CD4-positive, alpha-beta memory T cell (primary cell): Measurements from ENCODE around the gene GMDS. TPM values are rescaled to one million over a fixed set of nuclear protein-coding genes. Genes with fewer than 3 reads are reported as not detected.

Experiments used
- CTCF ChIA-PET: fragments of 350-600 bp; sonication (Branson Sonifier 250); formaldehyde crosslinking; loops from one replicate; lab custom pipeline; 2021; ENCODE audit warnings: inconsistent platforms; ENCODE audit not compliant: partially characterized antibody; lab: Charles Lee
- POLR2A ChIA-PET: fragments of 350-600 bp; sonication (Branson Sonifier 250); formaldehyde crosslinking; loops from one replicate; lab custom pipeline; 2021; ENCODE audit not compliant: partially characterized antibody; lab: Charles Lee
- DNase-seq, 5 donors: peaks; one replicate each; pipeline versions ENCODE4 v3.0.0 to v3.0.0-alpha.2; 2020 to 2022; ENCODE audit warnings: mixed read lengths in 1 of 5
- H3K27ac ChIP-seq: one replicate; pipeline ENCODE4 v1.7.0; 2013; ENCODE audit warnings: low read depth, low read length
- H3K27me3 ChIP-seq: 2 replicates; pipeline ENCODE4 v1.7.0; 2013; ENCODE audit warnings: mild to moderate bottlenecking, low read length, moderate library complexity; ENCODE audit not compliant: insufficient read depth
- H3K36me3 ChIP-seq: 2 replicates; pipeline ENCODE4 v1.7.0; 2013; ENCODE audit warnings: mild to moderate bottlenecking, low read length, moderate library complexity; ENCODE audit not compliant: insufficient read depth
- H3K4me1 ChIP-seq: 2 replicates; pipeline ENCODE4 v1.7.0; 2013; ENCODE audit warnings: mild to moderate bottlenecking, low read length, moderate library complexity; ENCODE audit not compliant: insufficient read depth
- H3K4me3 ChIP-seq, 2 donors: one replicate each; pipeline ENCODE4 v1.7.0; 2013; ENCODE audit warnings: low read length in 2 of 2, mild to moderate bottlenecking in 1 of 2
- H3K9me3 ChIP-seq, 2 donors: one replicate each; pipeline ENCODE4 v1.7.0; 2013; ENCODE audit warnings: low read length in 2 of 2, control low read depth in 1 of 2; ENCODE audit not compliant: control insufficient read depth in 1 of 2
- H3K27ac Mint-ChIP-seq, 7 donors: one replicate each; pipeline ENCODE4 v1.8.0; 2020 to 2021; ENCODE audit warnings: mixed read lengths in 7 of 7, mild to moderate bottlenecking in 6 of 7, inconsistent platforms in 3 of 7, moderate library complexity in 3 of 7
- H3K27me3 Mint-ChIP-seq, 2 donors: one replicate each; pipeline ENCODE4 v1.8.0; 2020 to 2021; ENCODE audit warnings: mixed read lengths in 2 of 2
- H3K36me3 Mint-ChIP-seq, 2 donors: one replicate each; pipeline ENCODE4 v1.8.0; 2020 to 2021; ENCODE audit warnings: mixed read lengths in 2 of 2, inconsistent platforms in 1 of 2, mild to moderate bottlenecking in 1 of 2
- H3K4me1 Mint-ChIP-seq, 4 donors: one replicate each; pipeline ENCODE4 v1.8.0; 2020 to 2021; ENCODE audit warnings: mixed read lengths in 4 of 4, mild to moderate bottlenecking in 1 of 4
- H3K4me3 Mint-ChIP-seq, 8 donors: one replicate each; pipeline ENCODE4 v1.8.0; 2020 to 2021; ENCODE audit warnings: mixed read lengths in 8 of 8, mild to moderate bottlenecking in 7 of 8, moderate library complexity in 6 of 8, inconsistent platforms in 3 of 8
- H3K9me3 Mint-ChIP-seq, 8 donors: one replicate each; pipeline ENCODE4 v1.8.0; 2020 to 2021; ENCODE audit warnings: mixed read lengths in 8 of 8, mild to moderate bottlenecking in 5 of 8, inconsistent platforms in 3 of 8, moderate library complexity in 1 of 8
- intact Hi-C: fragments of 100-400 bp; cut with micrococcal nuclease; formaldehyde crosslinking; loops from one replicate; pipeline ENCODE4 v1.15.1; 2023
- polyA plus RNA-seq, 2 donors: library from polyadenylated mRNA; unstranded; fragments of 300-500 nt; fragmentation: Illumina TruSeq; gene quantifications; one replicate each; pipeline ENCODE4 v1.2.3, GENCODE V29; 2021
- total RNA-seq, 2 experiments: library from RNA; stranded (reverse); gene quantifications; one replicate each; pipeline ENCODE4 v1.2.3, GENCODE V29; 2021

Gene GMDS
- total and polyA plus RNA-seq, 4 experiments from 2014 or later = 12.1 to 24.0 (median 15.2) TPM

DNA sequence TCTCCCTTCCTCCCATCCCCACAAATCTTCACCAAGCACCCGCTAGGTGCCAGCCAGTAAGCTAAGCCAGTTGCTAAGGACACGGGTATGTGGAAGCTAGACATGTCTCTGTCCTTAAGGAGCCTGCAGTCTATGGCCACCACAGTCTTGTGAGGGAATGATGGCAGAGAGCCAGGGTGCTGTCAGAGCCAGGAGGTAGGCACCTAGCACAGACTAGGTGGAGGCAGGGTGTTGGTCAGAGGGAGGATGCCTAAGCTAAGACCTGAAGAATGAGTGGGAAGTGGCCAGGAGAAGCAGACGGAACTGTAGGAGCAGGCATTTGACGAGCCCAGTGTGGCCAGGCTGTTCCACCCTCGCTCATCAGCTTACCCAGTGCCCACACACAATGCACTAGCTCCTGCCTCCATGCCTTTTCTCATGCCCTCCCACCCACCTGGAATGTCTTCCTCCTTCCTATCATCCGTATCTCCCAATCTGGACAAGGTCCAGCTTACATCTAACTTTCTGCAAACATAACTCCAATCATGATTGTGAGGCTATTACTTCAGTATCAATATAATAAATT, 510.1 kb downstream of the GMDS start:
- Histone ChIP-seq H3K9me3 (no peaks in the 10 kb centered on the region), H3K27ac (no peak overlapping the region), H3K27me3 (no peaks in the 10 kb centered on the region), H3K4me1 (no peaks in the 10 kb centered on the region), H3K36me3 (no peaks in the 10 kb centered on the region), H3K4me3 (no peak overlapping the region)
- DNase-seq = no peak
- ChIA-PET POLR2A (no interaction called here), CTCF (no interaction called here)
- Mint-ChIP-seq H3K4me3 (no peak overlapping the region), H3K27me3 (no peaks in the 10 kb centered on the region), H3K36me3 (peaks cover 0 to 25% of the 10 kb centered on the region in 2 donors), H3K9me3 (peaks cover 0 to 7% (median under 1%) of the 10 kb centered on the region in 8 donors), H3K27ac (no peak overlapping the region), H3K4me1 (no peaks in the 10 kb centered on the region)
- intact Hi-C loops = no loop called here

DNA sequence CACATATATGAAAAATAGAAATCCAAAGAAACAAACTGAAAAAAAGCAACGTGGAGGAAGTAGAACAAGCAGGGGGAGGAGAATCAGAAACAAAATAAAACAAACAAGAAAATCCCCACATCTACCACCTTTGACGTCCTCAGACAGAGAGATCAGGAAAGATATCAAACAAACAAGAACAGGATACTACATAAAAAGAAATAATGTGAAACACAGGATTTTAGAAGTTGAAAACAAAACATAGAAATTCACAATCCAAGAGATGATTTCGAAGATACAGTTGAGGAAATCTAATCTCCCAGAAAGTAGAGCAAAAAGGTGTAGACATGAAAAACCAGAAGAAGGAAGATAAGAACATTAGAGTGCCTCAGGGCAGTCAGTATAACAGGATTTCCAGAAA, 514.5 kb downstream of the GMDS start:
- POLR2A ChIA-PET = no interaction called here
- Histone ChIP-seq H3K4me1 (no peaks in the 10 kb centered on the region), H3K27me3 (no peaks in the 10 kb centered on the region), H3K27ac (no peak overlapping the region), H3K4me3 (no peak overlapping the region), H3K36me3 (no peaks in the 10 kb centered on the region), H3K9me3 (no peaks in the 10 kb centered on the region)
- Mint-ChIP-seq H3K36me3 (peaks cover 11 to 37% of the 10 kb centered on the region in 2 donors), H3K4me1 (no peaks in the 10 kb centered on the region), H3K27me3 (no peaks in the 10 kb centered on the region), H3K4me3 (no peak overlapping the region), H3K9me3 (peaks cover 0 to 7% (median under 1%) of the 10 kb centered on the region in 8 donors), H3K27ac (no peak overlapping the region)
- DNase-seq = no peak
- intact Hi-C loops = no loop called here
- CTCF ChIA-PET = no interaction called here

DNA sequence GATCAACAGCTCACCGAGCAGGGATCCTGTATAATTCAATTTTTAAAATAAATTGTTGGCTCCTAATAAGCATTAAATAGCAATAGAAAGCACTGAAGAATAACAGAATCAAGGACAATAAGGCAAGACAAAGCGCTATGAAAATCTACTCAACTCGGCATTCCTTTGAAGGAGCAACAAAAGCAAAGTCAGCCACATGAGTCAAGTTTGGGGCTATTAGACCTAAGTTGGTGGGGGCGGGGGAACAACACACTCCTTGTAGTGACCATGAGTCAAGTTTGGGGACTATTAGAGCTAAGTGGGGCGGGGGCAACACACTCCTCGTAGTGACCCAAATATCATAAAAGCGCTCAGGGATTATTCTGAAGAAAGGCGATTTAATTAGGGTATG, 515.7 kb downstream of the GMDS start:
- intact Hi-C loops = no loop called here
- H3K27ac ChIP-seq = no peak overlapping the region
- H3K9me3 ChIP-seq = no peaks in the 10 kb centered on the region
- H3K27me3 Mint-ChIP-seq = no peaks in the 10 kb centered on the region
- ChIA-PET POLR2A (no interaction called here), CTCF (no interaction called here)
- H3K27me3 ChIP-seq = no peaks in the 10 kb centered on the region
- H3K4me3 Mint-ChIP-seq = no peak overlapping the region
- peaks cover 21 to 46% of the 10 kb centered on the region in 2 donors for H3K36me3 Mint-ChIP-seq
- no peak overlapping the region for H3K27ac Mint-ChIP-seq
- no peaks in the 10 kb centered on the region for H3K36me3 ChIP-seq
- H3K4me3 ChIP-seq = no peak overlapping the region
- H3K9me3 Mint-ChIP-seq = peaks cover 0 to 7% (median under 1%) of the 10 kb centered on the region in 8 donors
- H3K4me1 ChIP-seq = no peaks in the 10 kb centered on the region
- no peaks in the 10 kb centered on the region for H3K4me1 Mint-ChIP-seq
- DNase-seq = no peak

DNA sequence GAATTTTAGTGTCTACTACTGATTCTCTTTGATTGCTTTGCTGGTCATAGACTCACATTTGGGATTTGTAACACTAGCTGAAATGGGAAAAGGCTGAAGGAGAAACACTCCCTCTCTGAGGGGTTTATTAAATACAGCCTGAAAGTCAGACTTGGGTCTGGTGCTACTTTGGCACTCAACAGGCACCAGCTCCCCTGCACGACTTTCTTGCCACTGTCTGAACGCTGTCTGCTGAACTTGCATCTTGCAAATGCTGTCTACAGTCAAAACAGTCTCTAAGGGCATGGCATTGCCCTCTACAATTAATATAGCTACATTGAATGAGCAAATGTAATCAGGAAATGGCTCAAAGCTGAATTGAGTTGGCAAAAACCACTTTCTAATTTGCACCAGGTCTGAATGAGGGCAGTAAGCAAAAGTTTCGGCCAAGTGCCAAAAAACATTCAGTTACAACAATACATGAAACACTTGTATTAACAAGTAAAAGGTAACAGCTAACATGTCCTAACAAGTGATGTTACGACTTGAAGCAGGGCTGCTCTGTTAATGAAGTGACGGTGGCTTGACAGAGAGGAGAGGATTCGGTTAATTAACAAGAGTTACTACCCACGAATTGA, 516.2 kb downstream of the GMDS start:
- Histone ChIP-seq H3K27me3 (no peaks in the 10 kb centered on the region), H3K27ac (no peak overlapping the region), H3K4me3 (no peak overlapping the region), H3K9me3 (no peaks in the 10 kb centered on the region), H3K4me1 (no peaks in the 10 kb centered on the region), H3K36me3 (no peaks in the 10 kb centered on the region)
- Mint-ChIP-seq H3K4me3 (no peak overlapping the region), H3K9me3 (peaks cover 0 to 7% (median under 1%) of the 10 kb centered on the region in 8 donors), H3K27me3 (no peaks in the 10 kb centered on the region), H3K4me1 (no peaks in the 10 kb centered on the region), H3K27ac (no peak overlapping the region), H3K36me3 (peaks cover 24 to 49% of the 10 kb centered on the region in 2 donors)
- intact Hi-C loops = no loop called here
- CTCF ChIA-PET = no interaction called here
- POLR2A ChIA-PET = no interaction called here
- no peak for DNase-seq

DNA sequence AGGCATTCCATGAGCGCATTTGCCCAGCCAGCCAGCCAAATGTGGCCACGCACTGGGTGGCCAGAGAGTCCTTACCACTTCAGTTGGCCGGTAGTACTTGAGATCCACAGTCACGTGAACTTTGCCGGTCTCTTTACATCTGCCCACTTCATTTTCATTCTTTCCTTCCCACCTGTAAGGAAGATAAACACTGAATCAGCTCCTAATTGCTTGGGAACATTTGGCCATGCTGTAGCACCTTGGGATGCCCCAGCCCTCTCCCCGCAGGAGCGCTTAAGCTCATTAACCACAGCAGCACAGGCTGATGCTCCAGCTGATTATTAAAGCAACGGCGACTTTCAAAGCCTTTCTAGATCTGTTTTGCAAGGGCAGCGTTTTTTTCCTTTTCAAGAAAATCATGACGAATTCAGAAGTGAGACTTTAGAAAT, 519.0 kb downstream of the GMDS start:
- Histone ChIP-seq H3K36me3 (no peaks in the 10 kb centered on the region), H3K4me3 (no peak overlapping the region), H3K27ac (no peak overlapping the region), H3K4me1 (no peaks in the 10 kb centered on the region), H3K9me3 (no peaks in the 10 kb centered on the region), H3K27me3 (no peaks in the 10 kb centered on the region)
- Mint-ChIP-seq H3K4me1 (no peaks in the 10 kb centered on the region), H3K4me3 (no peak overlapping the region), H3K27me3 (no peaks in the 10 kb centered on the region), H3K36me3 (peaks cover 28 to 39% of the 10 kb centered on the region in 2 donors), H3K27ac (no peak overlapping the region), H3K9me3 (peaks cover 0 to 7% (median under 1%) of the 10 kb centered on the region in 8 donors)
- DNase-seq = no peak
- POLR2A ChIA-PET = no interaction called here
- CTCF ChIA-PET = no interaction called here
- intact Hi-C loops = no loop called here

DNA sequence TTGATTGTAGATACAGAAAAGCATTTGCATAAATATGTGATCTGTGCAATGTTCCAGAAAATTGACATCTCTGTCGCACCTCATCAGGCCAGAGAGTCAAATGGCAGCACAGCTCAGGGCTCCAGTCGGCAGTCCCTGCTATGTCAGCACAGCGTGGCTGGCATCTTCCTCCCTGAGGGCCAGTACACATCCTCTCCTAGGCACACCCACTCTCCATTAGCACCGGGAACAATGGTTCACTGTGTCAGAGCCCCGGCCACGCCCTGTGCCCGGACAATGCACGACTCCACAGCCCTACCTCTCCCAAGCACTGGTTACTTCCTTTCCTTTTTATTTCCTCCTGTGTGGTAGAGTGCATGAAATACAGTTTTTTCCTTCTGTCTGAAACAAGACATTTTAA, 520.8 kb downstream of the GMDS start:
- Mint-ChIP-seq H3K27me3 (no peaks in the 10 kb centered on the region), H3K4me1 (peaks cover 0 to 1% (median 0%) of the 10 kb centered on the region in 4 donors), H3K4me3 (no peak overlapping the region), H3K9me3 (no peaks in the 10 kb centered on the region), H3K36me3 (peaks cover 28 to 37% of the 10 kb centered on the region in 2 donors), H3K27ac (no peak overlapping the region)
- CTCF ChIA-PET = no interaction called here
- Histone ChIP-seq H3K27ac (no peak overlapping the region), H3K4me1 (no peaks in the 10 kb centered on the region), H3K4me3 (no peak overlapping the region), H3K36me3 (no peaks in the 10 kb centered on the region), H3K27me3 (no peaks in the 10 kb centered on the region), H3K9me3 (no peaks in the 10 kb centered on the region)
- DNase-seq = no peak
- intact Hi-C loops = no loop called here
- POLR2A ChIA-PET = no interaction called here

DNA sequence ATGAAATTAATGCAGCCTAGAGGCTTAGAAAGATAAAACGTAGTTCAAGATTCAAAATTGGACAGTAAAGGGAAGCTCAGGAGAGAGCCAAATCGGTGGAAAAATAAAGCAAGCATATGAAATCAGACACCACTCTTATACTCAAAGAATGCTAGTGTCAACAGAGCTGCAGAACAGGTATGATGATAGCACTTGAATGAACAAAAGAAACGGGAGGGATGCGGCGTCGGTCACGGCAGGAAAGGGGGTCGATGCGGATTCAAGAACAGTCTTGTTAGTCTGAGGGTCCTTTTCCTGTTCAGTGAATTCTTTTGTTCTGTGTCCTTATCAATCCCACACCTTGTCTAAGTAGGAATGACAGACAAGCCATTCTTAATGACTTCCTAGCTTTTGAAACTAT, 521.3 kb downstream of the GMDS start:
- Mint-ChIP-seq H3K36me3 (peaks cover 28 to 40% of the 10 kb centered on the region in 2 donors), H3K4me1 (peaks cover 0 to 1% (median 0%) of the 10 kb centered on the region in 4 donors), H3K4me3 (no peak overlapping the region), H3K27me3 (no peaks in the 10 kb centered on the region), H3K27ac (no peak overlapping the region), H3K9me3 (no peaks in the 10 kb centered on the region)
- Histone ChIP-seq H3K4me3 (no peak overlapping the region), H3K9me3 (no peaks in the 10 kb centered on the region), H3K27me3 (no peaks in the 10 kb centered on the region), H3K27ac (no peak overlapping the region), H3K4me1 (no peaks in the 10 kb centered on the region), H3K36me3 (no peaks in the 10 kb centered on the region)
- POLR2A ChIA-PET = no interaction called here
- no peak for DNase-seq
- CTCF ChIA-PET = no interaction called here
- intact Hi-C loops = no loop called here
